HEK293T (cell line): Measurements from ENCODE around the gene GRM5.

Experiments used
- ARNT ChIP-seq: fragments of 450-650 bp; IDR thresholded peaks from 2 replicates; pipeline ENCODE4 v1.6.1; 2017; ENCODE audit warnings: mild to moderate bottlenecking
- BHLHE40 ChIP-seq: fragments of 450-650 bp; IDR thresholded peaks from 2 replicates; pipeline ENCODE4 v1.6.1; 2016; ENCODE audit warnings: mild to moderate bottlenecking, moderate library complexity, borderline replicate concordance
- FOXA1 ChIP-seq: fragments of 450-650 bp; IDR thresholded peaks from 2 replicates; pipeline ENCODE4 v1.6.1; 2016; ENCODE audit warnings: mild to moderate bottlenecking
- TARDBP ChIP-seq: fragments of 450-650 bp; IDR thresholded peaks from 2 replicates; pipeline ENCODE4 v1.6.1; 2016

DNA sequence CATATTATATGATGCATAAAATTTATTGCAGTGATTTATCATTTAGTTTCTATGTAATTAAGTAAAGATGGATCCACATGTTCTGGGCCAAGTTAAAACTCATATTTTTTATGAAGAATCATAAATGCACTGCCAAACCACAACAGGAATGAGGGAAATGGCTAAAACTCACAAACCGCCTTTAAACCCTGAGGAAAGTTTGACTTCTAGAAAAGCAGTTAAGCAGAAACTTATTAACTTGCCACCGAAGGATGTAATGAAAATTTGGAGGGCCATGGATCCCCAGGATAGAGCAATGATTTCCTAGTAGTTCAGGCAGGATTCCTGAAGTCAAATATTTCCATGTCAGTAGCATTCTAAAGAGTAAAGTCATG is 510.0 kb downstream of the GRM5 start:
- TF ChIP-seq TARDBP (no peak), FOXA1 (no peak), ARNT (no peak), BHLHE40 (no peak)
